RWPE1 (cell line): ENCODE results near the gene MACROD1.
"Not testable (repeated sequence)": the region's sequence is repeated elsewhere in the genome, so short reads cannot be mapped to it uniquely, and the experiment has no call there.

Experiments
- CTCF ChIA-PET: fragments of 350-600 bp; sonication (Branson Sonifier 250); formaldehyde crosslinking; extraction: SDS; loops from one replicate; lab custom pipeline; 2021; lab: Yijun Ruan, JAX
- POLR2A ChIA-PET: fragments of 400-600 bp; formaldehyde crosslinking; extraction: SDS; loops from one replicate; lab custom pipeline; 2020; ENCODE audit warnings: antibody characterized with exemption; ENCODE audit not compliant: low non-redundant PET; lab: Yijun Ruan, JAX
- DNase-seq: peaks from one replicate; pipeline ENCODE4 v3.0.0; 2012; ENCODE audit warnings: low spot score
- H3K27ac ChIP-seq: fragments of 450-650 bp; 2 replicates; pipeline ENCODE4 v1.5.1; 2017
- TF ChIP-seq, protein P1 (sequence below): fragments of 450-650 bp; conservative IDR thresholded peaks from 2 replicates; pipeline ENCODE4 v1.5.1; 2017; ENCODE audit warnings: low read depth, mild to moderate bottlenecking

The MACROD1 gene

DNA sequence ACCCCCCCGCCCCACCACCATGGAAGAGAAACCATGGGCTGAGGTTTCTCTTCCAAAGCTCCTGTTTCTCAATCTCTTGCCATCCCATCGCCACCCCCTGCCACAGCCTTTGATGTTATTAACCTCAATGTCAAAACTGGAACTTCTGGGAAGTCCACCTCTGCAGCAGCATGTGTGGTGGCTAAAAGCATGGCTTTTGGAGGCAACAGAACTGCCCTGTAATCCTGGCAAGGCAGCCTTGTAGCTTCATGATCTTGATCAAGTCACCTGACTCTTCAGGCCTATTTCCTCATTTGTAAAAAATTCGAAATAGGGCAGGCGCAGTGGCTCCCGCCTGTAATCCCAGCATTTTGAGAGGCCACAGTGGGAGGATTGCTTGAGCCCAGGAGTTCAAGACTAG lies 195.0 kb downstream of the MACROD1 start:
- TF ChIP-seq, protein P1, sequence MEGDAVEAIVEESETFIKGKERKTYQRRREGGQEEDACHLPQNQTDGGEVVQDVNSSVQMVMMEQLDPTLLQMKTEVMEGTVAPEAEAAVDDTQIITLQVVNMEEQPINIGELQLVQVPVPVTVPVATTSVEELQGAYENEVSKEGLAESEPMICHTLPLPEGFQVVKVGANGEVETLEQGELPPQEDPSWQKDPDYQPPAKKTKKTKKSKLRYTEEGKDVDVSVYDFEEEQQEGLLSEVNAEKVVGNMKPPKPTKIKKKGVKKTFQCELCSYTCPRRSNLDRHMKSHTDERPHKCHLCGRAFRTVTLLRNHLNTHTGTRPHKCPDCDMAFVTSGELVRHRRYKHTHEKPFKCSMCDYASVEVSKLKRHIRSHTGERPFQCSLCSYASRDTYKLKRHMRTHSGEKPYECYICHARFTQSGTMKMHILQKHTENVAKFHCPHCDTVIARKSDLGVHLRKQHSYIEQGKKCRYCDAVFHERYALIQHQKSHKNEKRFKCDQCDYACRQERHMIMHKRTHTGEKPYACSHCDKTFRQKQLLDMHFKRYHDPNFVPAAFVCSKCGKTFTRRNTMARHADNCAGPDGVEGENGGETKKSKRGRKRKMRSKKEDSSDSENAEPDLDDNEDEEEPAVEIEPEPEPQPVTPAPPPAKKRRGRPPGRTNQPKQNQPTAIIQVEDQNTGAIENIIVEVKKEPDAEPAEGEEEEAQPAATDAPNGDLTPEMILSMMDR: no peak
- CTCF ChIA-PET: no interaction called here
- POLR2A ChIA-PET: no interaction called here
- DNase-seq: no peak
- H3K27ac ChIP-seq: no peak overlapping the region; the same call in 1 of the 2 replicates

DNA sequence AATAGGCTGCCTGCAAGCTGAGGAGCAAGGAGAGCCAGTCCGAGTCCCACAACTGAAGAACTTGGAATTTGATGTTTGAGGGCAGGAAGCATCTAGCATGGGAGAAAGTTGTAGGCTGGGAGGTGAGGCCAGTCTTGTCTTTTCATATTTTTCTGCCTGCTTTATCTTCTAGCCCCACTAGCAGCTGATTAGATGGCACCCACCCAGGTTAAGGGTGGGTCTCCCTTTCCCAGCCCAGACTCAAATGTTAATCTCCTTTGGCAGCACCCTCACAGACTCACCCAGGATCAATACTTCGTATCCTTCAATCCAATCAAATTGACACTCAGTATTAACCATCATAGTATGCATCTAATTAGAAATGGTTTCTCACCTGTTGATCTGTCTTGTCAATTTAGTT lies 196.5 kb downstream of the MACROD1 start:
- H3K27ac ChIP-seq: no peak overlapping the region
- CTCF ChIA-PET: interaction anchor here (1.0 kb wide), 1 partner anchor 53 kb away, joined by 4 read pairs; no protein-coding TSS in a partner anchor
- TF ChIP-seq, protein P1: no peak
- no peak for DNase-seq
- POLR2A ChIA-PET: no interaction called here

DNA sequence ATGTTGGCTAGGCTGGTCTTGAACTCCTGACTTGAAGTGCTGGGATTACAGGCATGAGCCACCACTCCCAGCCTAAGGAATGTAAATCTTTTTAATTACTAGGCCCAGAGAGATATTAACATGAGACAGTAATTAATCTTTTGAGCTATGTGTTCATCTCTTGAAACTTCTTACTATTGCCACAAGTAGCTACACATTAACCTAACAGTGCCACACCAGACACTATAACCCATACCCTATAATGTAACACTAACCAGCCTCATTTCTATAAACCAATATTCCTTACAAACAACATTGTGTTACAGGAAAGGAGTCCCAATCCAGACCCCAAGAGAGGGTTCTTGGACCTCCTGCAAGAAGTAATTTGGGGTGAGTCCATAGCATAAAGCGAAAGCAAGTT lies 199.5 kb downstream of the MACROD1 start:
- TF ChIP-seq, protein P1: no peak
- ChIA-PET CTCF (no interaction called here), POLR2A (no interaction called here)
- no peak overlapping the region for H3K27ac ChIP-seq
- no peak for DNase-seq

DNA sequence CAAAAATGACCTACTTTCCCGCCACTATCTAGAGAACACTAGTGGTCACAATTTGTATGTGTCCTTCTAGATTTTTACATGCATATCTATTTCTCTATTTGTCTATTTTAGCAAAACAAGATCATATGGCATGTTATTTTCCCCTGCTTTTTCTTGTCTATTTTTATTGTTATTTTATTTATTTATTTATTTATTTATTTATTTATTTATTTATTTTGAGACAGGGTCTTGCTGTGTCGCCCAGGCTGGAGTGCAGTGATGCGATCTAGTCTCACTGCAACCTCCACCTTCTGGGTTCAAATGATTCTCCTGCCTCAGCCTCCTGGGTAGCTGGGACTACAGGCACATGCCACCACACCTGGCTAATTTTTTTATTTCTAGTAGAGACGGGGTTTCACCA lies 202.0 kb downstream of the MACROD1 start:
- CTCF ChIA-PET, DNase-seq, H3K27ac ChIP-seq: not testable (repeated sequence)
- POLR2A ChIA-PET: interaction anchor here (0.6 kb wide), 1 partner anchor 988 kb away, joined by 6 read pairs; no protein-coding TSS in a partner anchor

DNA sequence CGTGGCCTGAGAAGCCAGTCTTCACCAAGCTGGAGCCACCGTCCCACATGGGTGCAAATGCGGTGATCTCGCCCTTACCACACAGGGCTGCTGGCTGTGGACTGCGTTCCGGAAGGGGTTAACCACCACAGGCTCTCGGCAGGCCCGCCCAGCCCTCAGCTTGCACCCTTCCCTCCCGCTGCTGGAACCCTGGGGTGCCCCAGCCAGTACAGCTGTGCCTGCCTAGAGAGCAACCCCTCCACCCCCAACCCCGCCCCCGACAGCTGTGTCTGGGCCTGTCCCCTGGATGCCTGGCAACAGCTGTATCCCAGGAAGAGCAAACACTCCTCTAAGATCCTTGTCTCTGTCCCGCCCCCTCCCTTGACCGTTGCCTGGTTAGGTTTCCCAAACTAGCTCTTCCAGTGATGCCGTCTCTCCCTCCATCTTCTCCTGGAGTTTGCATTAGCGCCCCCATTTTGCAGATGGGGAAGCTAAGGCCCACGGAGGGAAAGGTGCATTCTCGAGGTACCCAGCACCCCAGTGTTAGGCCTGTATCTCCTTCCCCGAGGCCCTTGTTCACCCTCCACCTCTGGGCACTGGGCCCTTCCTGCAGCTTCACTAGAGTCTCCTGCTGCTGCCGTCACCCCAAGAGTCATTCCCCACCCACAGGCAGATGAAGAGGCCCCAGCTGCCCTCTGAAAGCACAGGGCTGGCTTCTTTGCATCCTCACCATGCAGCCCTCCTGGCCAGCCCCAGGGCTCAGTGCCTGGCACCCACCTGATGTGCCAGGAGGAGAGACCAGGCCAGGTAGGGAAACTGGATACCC lies 204.1 kb downstream of the MACROD1 start:
- ChIA-PET POLR2A (no interaction called here), CTCF (interaction anchor here (0.8 kb wide), 1 partner anchor 9 kb away, joined by 3 read pairs; no protein-coding TSS in a partner anchor)
- H3K27ac ChIP-seq: peak overlapping the region; percentile 77
- TF ChIP-seq, protein P1: no peak
- DNase-seq: peak; percentile 87

DNA sequence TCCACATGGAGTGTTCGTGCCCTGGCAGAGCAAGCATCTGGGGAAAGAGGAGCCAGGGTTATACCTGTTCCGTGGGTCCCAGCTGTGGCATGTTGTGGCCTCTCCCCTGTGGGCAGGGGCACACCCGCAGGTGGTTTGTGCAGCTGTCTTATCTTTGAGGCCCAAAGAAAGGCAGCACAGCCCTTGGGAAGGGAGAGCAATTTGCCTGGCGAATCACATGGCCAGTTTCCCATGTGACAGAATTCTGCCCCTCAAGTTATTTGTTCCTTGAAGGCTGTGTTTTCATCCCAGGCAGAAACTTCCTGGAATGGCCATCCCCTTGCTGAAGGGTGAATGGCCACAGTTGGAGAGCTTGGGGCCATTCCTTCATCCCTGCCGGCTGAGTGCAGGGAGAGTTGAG lies 207.9 kb downstream of the MACROD1 start:
- POLR2A ChIA-PET: no interaction called here
- CTCF ChIA-PET: interaction anchor here (0.6 to 0.7 kb wide), 3 partner anchors 12 to 324 kb away, joined by 3 to 6 read pairs (median 4); no protein-coding TSS in a partner anchor
- TF ChIP-seq, protein P1: no peak
- no peak for DNase-seq
- H3K27ac ChIP-seq: peak overlapping the region; percentile 77

DNA sequence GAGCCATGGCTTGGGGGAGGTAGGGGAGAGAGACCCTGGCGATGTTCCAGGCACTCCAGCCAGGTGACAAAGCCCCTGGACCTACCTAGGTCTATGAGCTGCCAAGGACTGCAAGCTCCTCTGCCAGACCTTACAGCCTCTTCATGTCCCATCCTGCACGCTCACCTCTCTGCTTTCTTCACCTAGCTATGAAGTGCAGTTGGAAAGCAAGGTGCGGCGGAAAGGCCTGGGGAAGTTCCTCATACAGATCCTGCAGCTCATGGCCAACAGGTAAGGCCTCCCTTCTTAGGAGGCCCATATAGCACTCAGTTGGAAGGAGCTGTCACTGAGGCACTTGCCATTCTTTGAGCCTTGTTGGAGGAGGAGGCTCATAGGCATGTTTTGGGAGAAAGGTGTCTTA lies 213.3 kb downstream of the MACROD1 start:
- ChIA-PET POLR2A (no interaction called here), CTCF (interaction anchor here (0.8 to 1.1 kb wide), 2 partner anchors 9 to 184 kb away, joined by 3 to 5 read pairs; partner anchors contain the start of gene ZFTA)
- H3K27ac ChIP-seq: peak overlapping the region; percentile 55
- no peak for DNase-seq
- TF ChIP-seq, protein P1: no peak
